Erythroblast (primary cell): ENCODE data around the gene MIER2.

Experiments
- GATA1 ChIP-seq: IDR thresholded peaks from 2 replicates; pipeline ENCODE4 v1.6.1; 2011; ENCODE audit warnings: low read depth, mild to moderate bottlenecking, control low read depth, low read length, moderate library complexity
- POLR2A ChIP-seq: IDR thresholded peaks from 2 replicates; pipeline ENCODE4 v1.6.1; 2011; ENCODE audit warnings: mild to moderate bottlenecking, low read length

DNA sequence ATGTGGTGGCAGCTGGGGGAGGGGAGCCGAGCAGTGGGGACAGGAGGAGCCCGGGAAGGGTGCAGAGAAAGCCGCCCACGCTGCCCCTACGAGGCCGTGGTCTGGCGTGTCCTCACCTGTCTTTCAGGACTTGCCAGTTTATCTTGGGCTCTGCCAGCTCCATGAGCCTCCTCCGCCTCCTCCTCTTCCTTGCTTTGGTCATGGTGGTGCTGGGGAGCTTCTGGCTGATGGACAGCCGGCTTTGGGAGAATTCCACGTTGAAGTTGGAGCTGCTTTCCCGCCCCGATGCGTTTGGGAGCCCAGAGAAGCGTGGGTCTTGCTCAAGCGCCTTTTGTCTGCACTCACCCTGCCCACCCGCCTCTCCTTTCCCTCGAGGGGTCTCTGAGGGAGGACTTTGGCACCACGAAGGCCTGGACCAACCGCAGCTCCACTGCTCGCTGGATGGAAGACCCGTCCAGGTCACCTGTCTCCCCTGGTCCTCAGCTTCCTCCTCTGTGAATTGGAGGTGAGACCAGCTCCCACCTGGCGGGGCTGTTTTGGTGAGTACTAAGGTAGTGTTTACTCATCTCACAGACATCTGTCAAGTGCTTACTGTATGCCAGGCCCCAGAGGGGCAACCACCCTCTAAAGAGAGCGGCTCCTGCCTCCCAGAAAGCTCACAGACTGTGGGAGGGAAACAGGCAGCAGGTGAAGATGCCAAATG lies 29.7 kb upstream of the MIER2 start:
- TF ChIP-seq POLR2A (no peak), GATA1 (no peak)
